ENCODE data around the gene SHROOM1.

Gene SHROOM1

GRCh38 chr5:132797651-132798050 lies 32.8 kb downstream of the SHROOM1 start:
- no peaks in the 10 kb centered on the region for H3K27me3 ChIP-seq (ENCODE audit: insufficient read depth, insufficient read length)
- H3K9me3 ChIP-seq (ENCODE audit: insufficient read depth, low read length): no peaks in the 10 kb centered on the region
- no peaks in the 10 kb centered on the region for H3K4me1 ChIP-seq (ENCODE audit: insufficient read depth, insufficient read length)
- TF ChIP-seq SUZ12 (IDR thresholded peaks at IDR 0.05; ENCODE audit: extremely low read depth, insufficient read depth, insufficient read length): no peak
- no peak for TF ChIP-seq YY1 (IDR thresholded peaks at IDR 0.05; ENCODE audit: insufficient read depth, insufficient read length)
- TF ChIP-seq ZNF274 (IDR thresholded peaks at IDR 0.05; ENCODE audit: low read depth, low read length): no peak
- no peak overlapping the region for H3K9ac ChIP-seq (ENCODE audit: insufficient read length, low read depth)
- no peaks in the 10 kb centered on the region for H3K36me3 ChIP-seq (ENCODE audit: insufficient read depth, insufficient read length, low read length)
- no peak overlapping the region for H3K4me3 ChIP-seq (ENCODE audit: insufficient read length, low read depth)
- DNase-seq (ENCODE audit: low read depth, low spot score): no peak

GRCh38 chr5:132791026-132791425 lies 39.4 kb downstream of the SHROOM1 start:
- H3K4me1 ChIP-seq (ENCODE audit: insufficient read depth, insufficient read length): peaks cover 5% of the 10 kb centered on the region
- H3K36me3 ChIP-seq (ENCODE audit: insufficient read depth, insufficient read length, low read length): no peaks in the 10 kb centered on the region
- no peak overlapping the region for H3K4me3 ChIP-seq (ENCODE audit: insufficient read length, low read depth)
- no peak for DNase-seq (ENCODE audit: low read depth, low spot score)
- no peaks in the 10 kb centered on the region for H3K27me3 ChIP-seq (ENCODE audit: insufficient read depth, insufficient read length)
- no peak for TF ChIP-seq ZNF274 (IDR thresholded peaks at IDR 0.05; ENCODE audit: low read depth, low read length)
- TF ChIP-seq SUZ12 (IDR thresholded peaks at IDR 0.05; ENCODE audit: extremely low read depth, insufficient read depth, insufficient read length): no peak
- TF ChIP-seq YY1 (IDR thresholded peaks at IDR 0.05; ENCODE audit: insufficient read depth, insufficient read length): no peak
- no peak overlapping the region for H3K9ac ChIP-seq (ENCODE audit: insufficient read length, low read depth)
- H3K9me3 ChIP-seq (ENCODE audit: insufficient read depth, low read length): no peaks in the 10 kb centered on the region

GRCh38 chr5:132790201-132790865 lies 40.1 kb downstream of the SHROOM1 start:
- peaks cover 5% of the 10 kb centered on the region for H3K4me1 ChIP-seq (ENCODE audit: insufficient read depth, insufficient read length)
- H3K9ac ChIP-seq (ENCODE audit: insufficient read length, low read depth): no peak overlapping the region
- no peaks in the 10 kb centered on the region for H3K27me3 ChIP-seq (ENCODE audit: insufficient read depth, insufficient read length)
- H3K4me3 ChIP-seq (ENCODE audit: insufficient read length, low read depth): no peak overlapping the region
- H3K36me3 ChIP-seq (ENCODE audit: insufficient read depth, insufficient read length, low read length): no peaks in the 10 kb centered on the region
- TF ChIP-seq ZNF274 (IDR thresholded peaks at IDR 0.05; ENCODE audit: low read depth, low read length) (no peak), SUZ12 (IDR thresholded peaks at IDR 0.05; ENCODE audit: extremely low read depth, insufficient read depth, insufficient read length) (no peak), YY1 (IDR thresholded peaks at IDR 0.05; ENCODE audit: insufficient read depth, insufficient read length) (no peak)
- H3K9me3 ChIP-seq (ENCODE audit: insufficient read depth, low read length): no peaks in the 10 kb centered on the region
- no peak for DNase-seq (ENCODE audit: low read depth, low spot score)

GRCh38 chr5:132788990-132789886 lies 41.2 kb downstream of the SHROOM1 start:
- H3K4me1 ChIP-seq (ENCODE audit: insufficient read depth, insufficient read length): peaks cover 5% of the 10 kb centered on the region
- H3K9ac ChIP-seq (ENCODE audit: insufficient read length, low read depth): no peak overlapping the region
- H3K4me3 ChIP-seq (ENCODE audit: insufficient read length, low read depth): no peak overlapping the region
- no peaks in the 10 kb centered on the region for H3K36me3 ChIP-seq (ENCODE audit: insufficient read depth, insufficient read length, low read length)
- H3K9me3 ChIP-seq (ENCODE audit: insufficient read depth, low read length): no peaks in the 10 kb centered on the region
- no peak for DNase-seq (ENCODE audit: low read depth, low spot score)
- no peaks in the 10 kb centered on the region for H3K27me3 ChIP-seq (ENCODE audit: insufficient read depth, insufficient read length)
- TF ChIP-seq ZNF274 (IDR thresholded peaks at IDR 0.05; ENCODE audit: low read depth, low read length): no peak
- TF ChIP-seq SUZ12 (IDR thresholded peaks at IDR 0.05; ENCODE audit: extremely low read depth, insufficient read depth, insufficient read length): no peak
- TF ChIP-seq YY1 (IDR thresholded peaks at IDR 0.05; ENCODE audit: insufficient read depth, insufficient read length): no peak

- TF ChIP-seq SUZ12 (IDR thresholded peaks at IDR 0.05; ENCODE audit: extremely low read depth, insufficient read depth, insufficient read length) (no peak), ZNF274 (IDR thresholded peaks at IDR 0.05; ENCODE audit: low read depth, low read length) (no peak), YY1 (IDR thresholded peaks at IDR 0.05; ENCODE audit: insufficient read depth, insufficient read length) (no peak)
Observed at GRCh38 chr5:132788508-132788907, 41.9 kb downstream of the SHROOM1 start.

GRCh38 chr5:132787076-132787475 lies 43.4 kb downstream of the SHROOM1 start:
- no peak overlapping the region for H3K9ac ChIP-seq (ENCODE audit: insufficient read length, low read depth)
- TF ChIP-seq ZNF274 (IDR thresholded peaks at IDR 0.05; ENCODE audit: low read depth, low read length) (no peak), YY1 (IDR thresholded peaks at IDR 0.05; ENCODE audit: insufficient read depth, insufficient read length) (no peak), SUZ12 (IDR thresholded peaks at IDR 0.05; ENCODE audit: extremely low read depth, insufficient read depth, insufficient read length) (no peak)

More at GRCh38 chr5:132788508-132788907, 41.9 kb downstream of the SHROOM1 start:
- H3K36me3 ChIP-seq (ENCODE audit: insufficient read depth, insufficient read length, low read length): no peaks in the 10 kb centered on the region
- H3K4me3 ChIP-seq (ENCODE audit: insufficient read length, low read depth): no peak overlapping the region
- H3K9ac ChIP-seq (ENCODE audit: insufficient read length, low read depth): no peak overlapping the region
- no peaks in the 10 kb centered on the region for H3K9me3 ChIP-seq (ENCODE audit: insufficient read depth, low read length)
- no peak for DNase-seq (ENCODE audit: low read depth, low spot score)
- H3K4me1 ChIP-seq (ENCODE audit: insufficient read depth, insufficient read length): peaks cover 5% of the 10 kb centered on the region
- H3K27me3 ChIP-seq (ENCODE audit: insufficient read depth, insufficient read length): no peaks in the 10 kb centered on the region

GRCh38 chr5:132785864-132786263 lies 44.6 kb downstream of the SHROOM1 start:
- H3K36me3 ChIP-seq (ENCODE audit: insufficient read depth, insufficient read length, low read length): no peaks in the 10 kb centered on the region
- TF ChIP-seq YY1 (IDR thresholded peaks at IDR 0.05; ENCODE audit: insufficient read depth, insufficient read length) (no peak), SUZ12 (IDR thresholded peaks at IDR 0.05; ENCODE audit: extremely low read depth, insufficient read depth, insufficient read length) (no peak), ZNF274 (IDR thresholded peaks at IDR 0.05; ENCODE audit: low read depth, low read length) (no peak)
- DNase-seq (ENCODE audit: low read depth, low spot score): no peak

More at GRCh38 chr5:132787076-132787475, 43.4 kb downstream of the SHROOM1 start:
- Histone ChIP-seq H3K36me3 (ENCODE audit: insufficient read depth, insufficient read length, low read length) (no peaks in the 10 kb centered on the region), H3K4me1 (ENCODE audit: insufficient read depth, insufficient read length) (peaks cover 5% of the 10 kb centered on the region), H3K4me3 (ENCODE audit: insufficient read length, low read depth) (no peak overlapping the region), H3K27me3 (ENCODE audit: insufficient read depth, insufficient read length) (no peaks in the 10 kb centered on the region), H3K9me3 (ENCODE audit: insufficient read depth, low read length) (no peaks in the 10 kb centered on the region)
- no peak for DNase-seq (ENCODE audit: low read depth, low spot score)

More at GRCh38 chr5:132785864-132786263, 44.6 kb downstream of the SHROOM1 start:
- Histone ChIP-seq H3K9me3 (ENCODE audit: insufficient read depth, low read length) (no peaks in the 10 kb centered on the region), H3K4me3 (ENCODE audit: insufficient read length, low read depth) (no peak overlapping the region), H3K9ac (ENCODE audit: insufficient read length, low read depth) (no peak overlapping the region), H3K27me3 (ENCODE audit: insufficient read depth, insufficient read length) (no peaks in the 10 kb centered on the region), H3K4me1 (ENCODE audit: insufficient read depth, insufficient read length) (peaks cover 5% of the 10 kb centered on the region)
